AG09309 (cell line): ENCODE results near the gene PRMT1.
A peak's percentile ranks its signal among the peaks of the same experiment; 100 is the strongest.

Experiments
- DNase-seq: peaks from one replicate; pipeline ENCODE4 v3.0.0-alpha.2; 2010; ENCODE audit warnings: low read depth
- H3K4me3 ChIP-seq: 2 replicates; pipeline ENCODE4 v1.5.1; 2011; ENCODE audit warnings: mild to moderate bottlenecking, low read depth, low read length, moderate library complexity; ENCODE audit not compliant: control insufficient read depth
- TF ChIP-seq, protein P1 (sequence below): IDR thresholded peaks from 2 replicates; pipeline ENCODE4 v1.5.1; 2011; ENCODE audit warnings: mild to moderate bottlenecking, low read depth, low read length, inconsistent platforms; ENCODE audit not compliant: insufficient read depth, control insufficient read depth; ENCODE audit errors: missing control alignments

Gene PRMT1

DNA sequence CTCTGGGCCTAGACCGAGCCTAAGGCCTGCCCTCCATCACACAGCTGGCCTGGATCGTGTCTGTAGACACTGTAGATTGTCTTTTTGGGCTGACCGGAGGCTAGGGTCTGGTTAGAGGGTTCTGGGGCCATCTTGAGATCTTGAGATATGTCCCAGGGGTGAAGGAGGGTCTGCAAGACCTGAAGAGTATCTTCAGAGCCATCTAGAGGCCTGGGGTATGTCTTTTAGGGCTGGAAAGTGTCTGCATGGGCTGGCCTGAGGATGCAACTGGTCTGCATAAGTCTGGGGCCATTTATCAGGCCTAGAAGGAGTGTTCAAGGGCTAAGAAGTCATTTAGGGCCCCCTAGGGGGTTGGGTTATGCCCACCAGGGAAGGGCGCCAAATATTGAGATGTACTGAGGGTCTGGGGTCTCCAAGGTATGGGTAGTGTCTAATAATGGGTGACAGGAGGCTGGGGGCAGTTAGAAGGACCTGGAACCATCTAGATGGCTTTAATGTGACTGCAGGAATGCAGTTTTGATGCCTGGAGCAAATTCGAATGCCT lies 34.5 kb upstream of the PRMT1 start:
- DNase-seq = no peak
- H3K4me3 ChIP-seq = peak overlapping the region; percentile 88
- TF ChIP-seq, protein P1, sequence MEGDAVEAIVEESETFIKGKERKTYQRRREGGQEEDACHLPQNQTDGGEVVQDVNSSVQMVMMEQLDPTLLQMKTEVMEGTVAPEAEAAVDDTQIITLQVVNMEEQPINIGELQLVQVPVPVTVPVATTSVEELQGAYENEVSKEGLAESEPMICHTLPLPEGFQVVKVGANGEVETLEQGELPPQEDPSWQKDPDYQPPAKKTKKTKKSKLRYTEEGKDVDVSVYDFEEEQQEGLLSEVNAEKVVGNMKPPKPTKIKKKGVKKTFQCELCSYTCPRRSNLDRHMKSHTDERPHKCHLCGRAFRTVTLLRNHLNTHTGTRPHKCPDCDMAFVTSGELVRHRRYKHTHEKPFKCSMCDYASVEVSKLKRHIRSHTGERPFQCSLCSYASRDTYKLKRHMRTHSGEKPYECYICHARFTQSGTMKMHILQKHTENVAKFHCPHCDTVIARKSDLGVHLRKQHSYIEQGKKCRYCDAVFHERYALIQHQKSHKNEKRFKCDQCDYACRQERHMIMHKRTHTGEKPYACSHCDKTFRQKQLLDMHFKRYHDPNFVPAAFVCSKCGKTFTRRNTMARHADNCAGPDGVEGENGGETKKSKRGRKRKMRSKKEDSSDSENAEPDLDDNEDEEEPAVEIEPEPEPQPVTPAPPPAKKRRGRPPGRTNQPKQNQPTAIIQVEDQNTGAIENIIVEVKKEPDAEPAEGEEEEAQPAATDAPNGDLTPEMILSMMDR = no peak

DNA sequence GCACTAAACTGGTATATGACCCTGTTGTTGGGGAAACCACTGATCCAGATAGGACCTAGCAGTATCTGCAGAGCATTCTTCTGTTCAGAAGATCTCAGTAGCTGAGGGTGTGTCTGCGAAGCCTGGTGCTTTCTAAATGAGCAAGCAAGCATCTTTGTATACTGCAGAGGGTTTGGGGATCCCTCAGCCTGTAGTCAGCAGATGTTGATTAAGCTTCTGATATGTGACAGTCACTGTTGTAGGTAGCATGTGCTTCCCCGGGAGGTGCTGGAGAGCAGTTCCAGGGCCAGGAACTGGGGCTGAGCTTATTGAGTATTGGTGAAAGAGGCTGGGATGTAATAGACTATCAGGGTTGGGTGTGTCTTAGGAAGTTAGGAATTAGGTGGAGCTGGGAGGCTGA lies 33.6 kb upstream of the PRMT1 start:
- TF ChIP-seq, protein P1 = no peak
- DNase-seq = no peak
- H3K4me3 ChIP-seq = no peak overlapping the region

DNA sequence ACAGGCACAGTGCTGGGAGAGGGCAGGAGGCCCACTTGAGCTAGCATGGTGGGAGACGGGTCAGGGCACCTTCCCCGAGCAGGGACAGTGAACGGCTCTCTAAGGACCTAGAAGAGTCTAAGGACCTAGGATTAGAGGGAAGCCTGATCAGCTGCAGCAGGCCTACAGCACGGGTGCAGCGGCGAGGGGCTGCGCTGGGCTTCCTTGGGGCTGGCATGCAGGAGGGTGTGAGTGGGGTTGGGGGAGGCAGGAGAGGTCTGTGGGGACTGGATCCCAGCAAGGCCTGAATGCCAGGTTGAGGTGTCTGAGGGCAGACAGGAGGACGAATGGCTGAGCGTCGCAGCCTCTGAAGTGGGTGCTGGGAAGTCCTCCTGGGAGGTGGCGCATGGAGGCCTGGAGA lies 31.5 kb upstream of the PRMT1 start:
- TF ChIP-seq, protein P1 = no peak
- no peak overlapping the region for H3K4me3 ChIP-seq

DNA sequence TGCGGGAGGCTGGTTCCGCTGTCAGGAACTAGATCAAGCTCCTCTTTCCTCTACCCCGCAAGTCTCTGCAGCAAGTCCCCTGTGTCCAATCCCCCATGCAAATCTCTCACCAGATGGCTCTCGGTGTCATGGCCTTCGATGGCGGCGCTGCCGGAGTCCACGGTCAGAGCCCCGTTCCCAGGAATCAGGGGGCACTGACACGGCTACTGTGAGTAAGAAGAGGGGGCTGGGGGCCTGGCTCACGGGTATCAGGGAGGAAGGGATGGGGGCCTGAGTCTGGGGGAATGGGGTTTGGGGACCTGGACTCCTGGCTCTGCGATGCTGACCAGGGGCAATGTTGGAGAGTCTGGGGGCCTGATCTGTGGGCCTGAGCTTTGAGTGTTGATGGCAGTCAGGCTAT lies 31.1 kb upstream of the PRMT1 start:
- no peak overlapping the region for H3K4me3 ChIP-seq
- no peak for DNase-seq
- TF ChIP-seq, protein P1 = no peak

More for the DNA sequence above, 31.5 kb upstream of the PRMT1 start:
- no peak for DNase-seq

DNA sequence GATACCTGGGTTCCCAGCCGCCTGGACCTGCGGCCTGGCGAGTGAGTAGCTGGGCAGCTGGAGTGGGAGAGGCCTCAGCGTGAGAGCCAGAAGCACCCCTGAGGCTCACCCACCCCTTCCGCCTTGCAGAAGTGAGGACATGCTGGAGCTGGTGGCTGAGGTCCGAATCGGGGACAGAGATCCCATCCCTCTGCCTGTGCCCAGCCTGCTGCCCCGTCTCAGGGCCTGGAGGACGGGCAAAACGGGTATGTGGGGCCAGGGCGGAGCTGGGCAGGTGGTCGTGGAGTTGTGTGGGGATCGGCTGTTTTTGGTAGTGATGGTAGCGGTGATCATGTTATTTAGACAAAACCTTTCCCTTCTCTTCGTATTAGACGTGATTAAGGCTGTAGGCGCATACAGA lies 30.5 kb upstream of the PRMT1 start:
- H3K4me3 ChIP-seq = no peak overlapping the region
- DNase-seq = no peak
- TF ChIP-seq, protein P1 = no peak

DNA sequence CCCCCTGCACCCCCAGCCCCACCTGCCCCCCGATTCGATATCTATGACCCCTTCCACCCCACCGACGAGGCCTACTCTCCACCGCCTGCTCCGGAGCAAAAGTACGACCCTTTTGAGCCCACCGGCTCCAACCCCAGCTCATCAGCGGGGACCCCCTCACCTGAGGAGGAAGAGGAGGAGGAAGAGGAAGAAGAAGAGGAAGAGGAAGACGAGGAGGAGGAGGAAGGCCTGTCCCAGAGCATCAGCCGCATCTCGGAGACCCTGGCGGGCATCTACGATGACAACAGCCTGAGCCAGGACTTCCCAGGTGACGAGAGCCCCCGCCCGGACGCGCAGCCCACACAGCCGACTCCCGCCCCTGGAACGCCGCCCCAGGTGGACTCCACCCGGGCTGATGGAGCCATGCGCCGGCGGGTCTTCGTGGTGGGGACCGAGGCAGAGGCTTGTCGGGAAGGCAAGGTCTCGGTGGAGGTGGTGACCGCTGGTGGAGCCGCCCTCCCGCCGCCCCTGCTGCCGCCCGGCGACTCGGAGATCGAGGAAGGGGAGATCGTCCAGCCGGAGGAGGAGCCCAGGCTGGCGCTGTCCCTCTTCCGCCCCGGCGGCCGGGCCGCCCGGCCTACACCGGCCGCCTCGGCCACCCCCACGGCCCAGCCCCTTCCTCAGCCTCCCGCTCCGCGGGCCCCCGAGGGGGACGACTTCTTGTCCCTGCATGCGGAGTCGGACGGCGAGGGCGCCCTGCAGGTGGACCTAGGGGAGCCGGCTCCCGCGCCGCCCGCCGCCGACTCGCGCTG lies 25.8 kb upstream of the PRMT1 start:
- TF ChIP-seq, protein P1 = no peak
- no peak overlapping the region for H3K4me3 ChIP-seq
- DNase-seq = no peak
